ENCODE results near the gene IMMP2L. TPM values are rescaled to one million over a fixed set of nuclear protein-coding genes. Genes with fewer than 3 reads are reported as not detected.

The IMMP2L gene
- total RNA-seq, 1 experiment from 2014 or later: 8.8 TPM

- Histone ChIP-seq H3K27me3 (ENCODE audit: control insufficient read depth, insufficient read depth, low read length) (no peaks in the 10 kb centered on the region), H3K9me3 (ENCODE audit: control insufficient read depth, insufficient read depth, low read depth, low read length) (no peaks in the 10 kb centered on the region), H3K4me3 (ENCODE audit: low read depth in 2 of 2, low read length in 2 of 2) (no peak overlapping the region), H3K27ac (ENCODE audit: low read length) (no peak overlapping the region), H3K36me3 (ENCODE audit: control insufficient read depth, insufficient read depth, low read length) (no peaks in the 10 kb centered on the region), H3K4me1 (ENCODE audit: control insufficient read depth, insufficient read depth, low read length) (no peaks in the 10 kb centered on the region)
- no TSS peak for BruUV-seq (replicated peaks)
- intact Hi-C loops (cut with micrococcal nuclease; ENCODE audit: unreplicated experiment): no loop called here
- ChIA-PET POLR2A (no interaction called here), CTCF (no interaction called here)
- in situ Hi-C loops (cut with HindIII; ENCODE audit: low pct_unique_long_range_greater_than_20kb, low sequenced_read_pairs): no loop called here
- DNase-seq (ENCODE audit: low read depth, low spot score) (no peak), ATAC-seq (no peak)
- no peak for TF ChIP-seq SIN3A (IDR thresholded peaks at IDR 0.05; ENCODE audit: borderline replicate concordance, insufficient read depth, low read depth, low read length)
- no peak for TF ChIP-seq POLR2AphosphoS5 (IDR thresholded peaks at IDR 0.05; ENCODE audit: low read depth, low read length)
- no peak for TF ChIP-seq CTCF (IDR thresholded peaks at IDR 0.05)
- no peak for TF ChIP-seq TCF7L2 (IDR thresholded peaks at IDR 0.05; ENCODE audit: low read depth, low read length)
- no peak for TF ChIP-seq REST (IDR thresholded peaks at IDR 0.05; ENCODE audit: insufficient read depth in 1 of 2, low read depth in 2 of 2, low read length in 1 of 2)
These were observed 656.3 kb downstream of the IMMP2L start for GRCh38 chr7:110905773-110906566.

- intact Hi-C loops (cut with micrococcal nuclease; ENCODE audit: unreplicated experiment) (no loop called here), in situ Hi-C loops (cut with HindIII; ENCODE audit: low pct_unique_long_range_greater_than_20kb, low sequenced_read_pairs) (no loop called here)
- CTCF ChIA-PET: no interaction called here
These were observed 663.8 kb downstream of the IMMP2L start for GRCh38 chr7:110898516-110898915.

More at GRCh38 chr7:110898516-110898915, 663.8 kb downstream of the IMMP2L start:
- no peak for ATAC-seq
- Histone ChIP-seq H3K4me3 (ENCODE audit: low read depth in 2 of 2, low read length in 2 of 2) (no peak overlapping the region), H3K36me3 (ENCODE audit: control insufficient read depth, insufficient read depth, low read length) (no peaks in the 10 kb centered on the region), H3K27me3 (ENCODE audit: control insufficient read depth, insufficient read depth, low read length) (no peaks in the 10 kb centered on the region), H3K27ac (ENCODE audit: low read length) (no peak overlapping the region), H3K4me1 (ENCODE audit: control insufficient read depth, insufficient read depth, low read length) (no peaks in the 10 kb centered on the region), H3K9me3 (ENCODE audit: control insufficient read depth, insufficient read depth, low read depth, low read length) (no peaks in the 10 kb centered on the region; the same call in 1 of the 2 replicates)
- BruUV-seq (replicated peaks): no TSS peak
- TF ChIP-seq POLR2AphosphoS5 (IDR thresholded peaks at IDR 0.05; ENCODE audit: low read depth, low read length): no peak
- TF ChIP-seq REST (IDR thresholded peaks at IDR 0.05; ENCODE audit: insufficient read depth in 1 of 2, low read depth in 2 of 2, low read length in 1 of 2): no peak
- no peak for TF ChIP-seq CTCF (IDR thresholded peaks at IDR 0.05)
- TF ChIP-seq TCF7L2 (IDR thresholded peaks at IDR 0.05; ENCODE audit: low read depth, low read length): no peak
- TF ChIP-seq SIN3A (IDR thresholded peaks at IDR 0.05; ENCODE audit: borderline replicate concordance, insufficient read depth, low read depth, low read length): no peak
- DNase-seq (ENCODE audit: low read depth, low spot score): no peak
- POLR2A ChIA-PET: no interaction called here
